Nasal cavity respiratory epithelium epithelial cell of viscerocranial mucosa (primary cell): ENCODE data around the gene DYNC1LI2. TPM values are rescaled to one million over a fixed set of nuclear protein-coding genes. Genes with fewer than 3 reads are reported as not detected.

Experiments
- total RNA-seq: library from RNA; depleted of rRNA; stranded (reverse); fragments of >200 nt; gene quantifications from 2 replicates; pipeline ENCODE4 v1.2.3, GENCODE V29; 2014

DYNC1LI2 gene
- 94.0 and 102 TPM in 2 replicates for total RNA-seq

GRCh38 chr16:66751303-66751991 lies at the start of gene DYNC1LI2:
TSS of gene DYNC1LI2 (minus strand) at chr16:66751609. CDS start at chr16:66751591, 18 bp downstream.

GRCh38 chr16:66696669-66697630 lies 54.5 kb downstream of the DYNC1LI2 start, which contains the start of gene CMTM4:
TSS of gene CMTM4 (minus strand) at chr16:66696743. CDS start at chr16:66696525, 218 bp downstream.

Other genes with a start within 250 kb of the DYNC1LI2 start
- gene TK2, start 201.5 kb downstream of the DYNC1LI2 start, total RNA-seq: 16.4 and 36.4 TPM in 2 replicates
- gene CKLF, start 199.0 kb downstream of the DYNC1LI2 start, total RNA-seq: 22.4 and 23.6 TPM in 2 replicates
- 0.34 and 0.93 TPM in 2 replicates for gene CMTM1, start 185.2 kb downstream of the DYNC1LI2 start, total RNA-seq
- gene CMTM2, start 172.1 kb downstream of the DYNC1LI2 start, total RNA-seq: not detected in 2 replicates
- 1.4 and 9.4 TPM in 2 replicates for gene CMTM3, start 146.9 kb downstream of the DYNC1LI2 start, total RNA-seq
- 86.5 and 91.1 TPM in 2 replicates for gene CMTM4, start 54.9 kb downstream of the DYNC1LI2 start, total RNA-seq
- gene TERB1, start 50.0 kb upstream of the DYNC1LI2 start, total RNA-seq: under 0.01 and 0.14 TPM in 2 replicates
- 64.6 and 77.6 TPM in 2 replicates for gene NAE1, start 79.4 kb upstream of the DYNC1LI2 start, total RNA-seq
- gene CA7, start 92.8 kb upstream of the DYNC1LI2 start, total RNA-seq: not detected in 2 replicates
- gene PDP2, start 128.9 kb upstream of the DYNC1LI2 start, total RNA-seq: 13.3 and 17.0 TPM in 2 replicates
- gene CDH16, start 167.3 kb upstream of the DYNC1LI2 start, total RNA-seq: 0.07 and 1.0 TPM in 2 replicates
- 3.1 and 35.2 TPM in 2 replicates for gene RRAD, start 173.9 kb upstream of the DYNC1LI2 start, total RNA-seq
- gene CIAO2B, start 182.8 kb upstream of the DYNC1LI2 start, total RNA-seq: 97.0 and 215 TPM in 2 replicates
- gene CES2, start 183.9 kb upstream of the DYNC1LI2 start, total RNA-seq: 41.4 and 130 TPM in 2 replicates
- 1.4 TPM in 2 replicates for gene CES3, start 209.7 kb upstream of the DYNC1LI2 start, total RNA-seq
- 1.4 and 2.0 TPM in 2 replicates for gene CES4A, start 237.0 kb upstream of the DYNC1LI2 start, total RNA-seq